Measurements from ENCODE around the gene KIF20B. TPM values are rescaled to one million over a fixed set of nuclear protein-coding genes. Genes with fewer than 3 reads are reported as not detected.
"Not testable (repeated sequence)": the region's sequence is repeated elsewhere in the genome, so short reads cannot be mapped to it uniquely, and the experiment has no call there.

Gene KIF20B
- total RNA-seq, 6 donors from 2014 or later, result 1.0 to 6.7 (median 4.1) TPM

- ATAC-seq (ENCODE audit: low FRiP score in 2 of 2) (no peak), DNase-seq (no peak)
- Histone ChIP-seq H3K27me3 (no peaks in the 10 kb centered on the region), H3K36me3 (peaks cover 0 to 6% (median 2%) of the 10 kb centered on the region in 4 donors), H3K4me1 (no peaks in the 10 kb centered on the region), H3K27ac (no peak overlapping the region), H3K9me3 (no peaks in the 10 kb centered on the region), H3K4me3 (no peak overlapping the region)
- 78 to 80% methylated on average over 1 of the region's 1 CpG for WGBS, 2 donors
- TF ChIP-seq POLR2A (IDR thresholded peaks at IDR 0.05) (no peak), EP300 (IDR thresholded peaks at IDR 0.05) (no peak), CTCF (IDR thresholded peaks at IDR 0.05) (no peak), POLR2AphosphoS5 (IDR thresholded peaks at IDR 0.05) (no peak)
Observed at GRCh38 chr10:89750441-89750840, 49.1 kb downstream of the KIF20B start.

GRCh38 chr10:89755374-89755773 lies 54.0 kb downstream of the KIF20B start:
- ATAC-seq (ENCODE audit: low FRiP score in 2 of 2), result no peak
- Histone ChIP-seq H3K27ac (no peak overlapping the region), H3K4me3 (no peak overlapping the region), H3K36me3 (peaks cover 0 to 8% (median 0%) of the 10 kb centered on the region in 4 donors), H3K9me3 (no peaks in the 10 kb centered on the region), H3K4me1 (no peaks in the 10 kb centered on the region), H3K27me3 (no peaks in the 10 kb centered on the region)
- no peak for DNase-seq
- 76 to 78% methylated on average over 2 of the region's 2 CpGs for WGBS, 2 donors
- TF ChIP-seq POLR2A (IDR thresholded peaks at IDR 0.05) (no peak), POLR2AphosphoS5 (IDR thresholded peaks at IDR 0.05) (no peak), CTCF (IDR thresholded peaks at IDR 0.05) (no peak), EP300 (IDR thresholded peaks at IDR 0.05) (no peak)

- 100% methylated on average over 1 of the region's 1 CpG for WGBS, 2 donors
- DNase-seq (no peak), ATAC-seq (ENCODE audit: low FRiP score in 2 of 2) (no peak)
- Histone ChIP-seq H3K4me3 (no peak overlapping the region), H3K9me3 (no peaks in the 10 kb centered on the region), H3K36me3 (peaks cover 0 to 21% (median 4%) of the 10 kb centered on the region in 4 donors), H3K27me3 (no peaks in the 10 kb centered on the region), H3K4me1 (no peaks in the 10 kb centered on the region), H3K27ac (no peak overlapping the region)
- no peak for TF ChIP-seq EP300 (IDR thresholded peaks at IDR 0.05)
- TF ChIP-seq POLR2AphosphoS5 (IDR thresholded peaks at IDR 0.05), result no peak
- no peak for TF ChIP-seq POLR2A (IDR thresholded peaks at IDR 0.05)
- no peak for TF ChIP-seq CTCF (IDR thresholded peaks at IDR 0.05)
Observed at GRCh38 chr10:89759531-89759930, 58.1 kb downstream of the KIF20B start.

GRCh38 chr10:89763671-89764070 lies 62.3 kb downstream of the KIF20B start:
- not testable (repeated sequence) for H3K4me1 ChIP-seq; H3K27me3 ChIP-seq; H3K9me3 ChIP-seq; ATAC-seq (ENCODE audit: low FRiP score in 2 of 2); H3K27ac ChIP-seq; DNase-seq; H3K4me3 ChIP-seq
- WGBS, 2 donors, result 93 to 100% methylated on average over 1 of the region's 1 CpG
- peaks cover 0 to 22% (median 4%) of the 10 kb centered on the region in 4 donors for H3K36me3 ChIP-seq

- ATAC-seq (ENCODE audit: low FRiP score in 2 of 2), result no peak
- TF ChIP-seq POLR2AphosphoS5 (IDR thresholded peaks at IDR 0.05) (no peak), POLR2A (IDR thresholded peaks at IDR 0.05) (no peak), EP300 (IDR thresholded peaks at IDR 0.05) (no peak), CTCF (IDR thresholded peaks at IDR 0.05) (no peak)
- no peak overlapping the region for H3K4me3 ChIP-seq
- peaks cover 0 to 5% (median 2%) of the 10 kb centered on the region in 4 donors for H3K36me3 ChIP-seq
- H3K27ac ChIP-seq, result no peak overlapping the region
- H3K9me3 ChIP-seq, result no peaks in the 10 kb centered on the region
- no peak for DNase-seq
- no peaks in the 10 kb centered on the region for H3K27me3 ChIP-seq
- H3K4me1 ChIP-seq, result no peaks in the 10 kb centered on the region
- WGBS, 2 donors, result 85 to 94% methylated on average over 5 of the region's 5 CpGs
Observed at GRCh38 chr10:89771684-89772083, 70.3 kb downstream of the KIF20B start.
